Vagina (tissue), 2 donors: Measurements from ENCODE around the gene DNAI7.

Experiments
- POLR2AphosphoS5 ChIP-seq, 2 donors: sonication (generic); formaldehyde crosslinking; IDR thresholded peaks; one replicate each; pipeline ENCODE4 v1.9.0; 2017; ENCODE audit warnings: antibody characterized with exemption in 2 of 2, mild to moderate bottlenecking in 2 of 2, low read depth in 1 of 2; ENCODE audit not compliant: insufficient read depth in 1 of 2
- TF ChIP-seq, protein P1 (sequence below), 3 experiments: fragments of 450-650 bp in 2 of 3; fragments of 200-600 bp in 1 of 3; sonication (generic) in 1 of 3; IDR thresholded peaks; one replicate each; pipeline ENCODE4 v1.5.1; 2017 to 2019; ENCODE audit warnings: antibody characterized with exemption in 3 of 3, mild to moderate bottlenecking in 2 of 3, moderate library complexity in 2 of 3

DNA sequence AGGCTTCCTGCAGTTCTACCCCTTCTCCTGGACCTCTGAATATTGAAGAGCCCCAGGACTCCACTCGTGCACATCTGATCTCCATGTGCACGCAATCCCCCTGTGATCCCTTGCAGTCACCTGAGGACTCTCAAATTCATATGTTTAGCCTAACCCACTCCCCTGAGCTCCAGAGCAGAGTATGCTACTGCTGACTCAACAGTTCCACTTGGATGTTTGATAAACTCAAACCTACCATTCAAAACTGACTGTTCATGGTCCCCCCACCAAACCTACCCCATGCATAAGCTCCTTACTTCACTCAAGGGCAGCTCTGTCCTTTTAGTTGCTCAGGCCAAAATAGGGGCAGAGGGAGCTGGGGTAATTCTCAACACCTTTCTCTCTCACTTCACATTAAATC, 96.0 kb downstream of the DNAI7 start:
- no peak for TF ChIP-seq POLR2AphosphoS5 (IDR thresholded peaks at IDR 0.05; ENCODE audit: insufficient read depth in 1 of 2, low read depth in 1 of 2)
- TF ChIP-seq, protein P1, sequence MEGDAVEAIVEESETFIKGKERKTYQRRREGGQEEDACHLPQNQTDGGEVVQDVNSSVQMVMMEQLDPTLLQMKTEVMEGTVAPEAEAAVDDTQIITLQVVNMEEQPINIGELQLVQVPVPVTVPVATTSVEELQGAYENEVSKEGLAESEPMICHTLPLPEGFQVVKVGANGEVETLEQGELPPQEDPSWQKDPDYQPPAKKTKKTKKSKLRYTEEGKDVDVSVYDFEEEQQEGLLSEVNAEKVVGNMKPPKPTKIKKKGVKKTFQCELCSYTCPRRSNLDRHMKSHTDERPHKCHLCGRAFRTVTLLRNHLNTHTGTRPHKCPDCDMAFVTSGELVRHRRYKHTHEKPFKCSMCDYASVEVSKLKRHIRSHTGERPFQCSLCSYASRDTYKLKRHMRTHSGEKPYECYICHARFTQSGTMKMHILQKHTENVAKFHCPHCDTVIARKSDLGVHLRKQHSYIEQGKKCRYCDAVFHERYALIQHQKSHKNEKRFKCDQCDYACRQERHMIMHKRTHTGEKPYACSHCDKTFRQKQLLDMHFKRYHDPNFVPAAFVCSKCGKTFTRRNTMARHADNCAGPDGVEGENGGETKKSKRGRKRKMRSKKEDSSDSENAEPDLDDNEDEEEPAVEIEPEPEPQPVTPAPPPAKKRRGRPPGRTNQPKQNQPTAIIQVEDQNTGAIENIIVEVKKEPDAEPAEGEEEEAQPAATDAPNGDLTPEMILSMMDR (IDR thresholded peaks at IDR 0.05) = no peak
